Measurements from ENCODE around the gene PRAMEF15. TPM values are rescaled to one million over a fixed set of nuclear protein-coding genes. Genes with fewer than 3 reads are reported as not detected.
"Not testable (repeated sequence)": the region's sequence is repeated elsewhere in the genome, so short reads cannot be mapped to it uniquely, and the experiment has no call there.

Gene PRAMEF15
- not detected in 2 replicates for total RNA-seq (2014; rRNA removed; shearing (Covaris generic))

GRCh38 chr1:13315281-13315680 is at the start of gene PRAMEF15:
TSS of gene PRAMEF15 (plus strand) at chr1:13315581. CDS start at chr1:13318408, 2,827 bp downstream.
- not testable (repeated sequence) for DNase-seq (ENCODE audit: low read depth)

GRCh38 chr1:13277016-13277415 is 38.4 kb upstream of the PRAMEF15 start:
- not testable (repeated sequence) for DNase-seq (ENCODE audit: low read depth)

GRCh38 chr1:13279617-13280016 is 35.8 kb upstream of the PRAMEF15 start:
- not testable (repeated sequence) for DNase-seq (ENCODE audit: low read depth)

DNA sequence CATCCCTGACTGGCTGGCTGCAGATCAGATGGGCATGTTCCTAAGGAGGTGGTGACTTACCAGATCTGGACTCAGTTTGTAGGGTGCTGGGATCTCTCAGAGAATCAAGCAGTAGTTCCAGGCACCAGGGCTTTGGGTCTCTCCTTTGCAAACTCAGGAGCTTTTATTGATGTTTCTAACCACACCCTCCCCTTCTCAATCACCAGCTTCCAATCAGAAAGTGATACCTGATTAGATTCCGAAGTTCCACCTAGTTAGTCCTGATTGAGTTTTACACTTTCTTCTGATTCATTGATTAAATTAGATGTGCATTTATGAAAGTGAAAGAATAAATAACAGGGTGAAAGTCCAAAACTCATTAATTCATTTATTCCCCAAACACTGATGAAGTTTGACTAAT is 30.3 kb upstream of the PRAMEF15 start, which contains the start of gene PRAMEF8:
PRAMEF8 (minus strand) TSS at position 101 of the 400 bp plus-strand sequence. CDS start 1,046 bp downstream, outside the sequence.
- not testable (repeated sequence) for DNase-seq (ENCODE audit: low read depth)

- DNase-seq (ENCODE audit: low read depth), result not testable (repeated sequence)
These were observed 26.4 kb upstream of the PRAMEF15 start for GRCh38 chr1:13289030-13289429.

- DNase-seq (ENCODE audit: low read depth), result not testable (repeated sequence)
These were observed 18.0 kb upstream of the PRAMEF15 start for GRCh38 chr1:13297216-13297931.

GRCh38 chr1:13298699-13299098 is 16.7 kb upstream of the PRAMEF15 start:
- DNase-seq (ENCODE audit: low read depth), result not testable (repeated sequence)

GRCh38 chr1:13302197-13302596 is 13.2 kb upstream of the PRAMEF15 start:
- not testable (repeated sequence) for DNase-seq (ENCODE audit: low read depth)

- not testable (repeated sequence) for DNase-seq (ENCODE audit: low read depth)
These were observed 12.1 kb upstream of the PRAMEF15 start, which contains the start of gene PRAMEF33 for GRCh38 chr1:13303239-13303638. TSS of gene PRAMEF33 (plus strand) at chr1:13303539. CDS start at chr1:13305955, 2,416 bp downstream.

GRCh38 chr1:13342496-13342895 is 27.1 kb downstream of the PRAMEF15 start:
- DNase-seq (ENCODE audit: low read depth), result not testable (repeated sequence)

DNA sequence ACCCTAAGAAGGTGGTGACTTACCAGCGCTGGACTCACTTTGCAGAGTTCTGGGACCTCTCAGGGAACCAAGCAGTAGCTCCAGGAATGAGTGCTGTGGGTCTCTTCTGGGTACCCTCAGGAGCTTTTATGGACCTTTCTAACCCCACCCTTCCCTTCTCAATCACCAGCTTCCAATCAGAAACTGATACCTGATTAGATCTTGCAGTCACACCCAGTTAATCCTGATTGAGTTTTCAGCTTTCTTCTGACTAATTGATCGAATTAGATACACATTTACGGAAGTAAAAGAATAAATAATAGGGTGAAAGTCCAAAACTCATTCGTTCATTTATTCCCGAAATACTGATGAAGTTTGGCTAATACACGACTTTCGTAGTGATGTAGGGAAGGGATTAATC is 31.7 kb downstream of the PRAMEF15 start, which contains the start of gene PRAMEF14:
PRAMEF14 (minus strand) TSS at position 101 of the 400 bp plus-strand sequence. CDS start 1,820 bp downstream, outside the sequence.
- not testable (repeated sequence) for DNase-seq (ENCODE audit: low read depth)

DNA sequence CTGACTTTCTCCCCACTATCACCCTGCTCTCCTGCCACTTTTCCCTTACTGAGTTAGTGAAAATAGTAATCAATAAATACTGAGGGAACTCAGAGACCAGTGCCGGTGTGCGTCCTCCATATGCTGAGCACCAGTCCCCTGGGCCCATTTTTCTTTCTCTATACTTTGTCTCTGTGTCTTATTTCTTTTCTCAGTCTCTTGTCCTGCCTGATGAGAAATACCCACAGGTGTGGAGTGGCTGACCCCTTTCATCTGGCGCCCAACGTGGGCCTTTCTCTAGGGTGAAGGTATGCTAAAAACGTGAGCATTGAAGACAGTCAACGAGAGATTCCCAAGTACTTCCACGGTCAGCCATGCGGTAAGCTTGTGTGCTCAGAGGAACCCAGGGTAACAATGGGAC is 38.1 kb downstream of the PRAMEF15 start:
- DNase-seq (ENCODE audit: low read depth), result not testable (repeated sequence)

DNA sequence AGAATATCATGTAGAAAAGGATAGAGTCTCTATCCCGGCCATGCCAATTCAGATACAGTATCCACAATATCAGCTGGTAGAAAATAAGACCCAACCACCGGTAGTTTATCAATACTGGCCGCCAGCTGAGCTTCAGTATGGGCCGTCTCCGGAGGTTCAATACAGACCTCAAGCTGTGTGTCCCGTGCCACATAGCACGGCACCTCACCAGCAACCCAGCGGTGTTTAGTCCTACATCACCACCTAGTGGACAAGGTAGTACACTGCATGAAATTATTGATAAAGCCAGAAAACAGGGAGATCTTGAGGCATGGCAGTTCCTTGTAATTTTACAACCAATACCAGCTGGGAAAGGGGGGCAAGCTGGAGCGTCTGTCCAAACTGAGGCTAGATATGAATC is 39.1 kb downstream of the PRAMEF15 start:
- not testable (repeated sequence) for DNase-seq (ENCODE audit: low read depth)

DNA sequence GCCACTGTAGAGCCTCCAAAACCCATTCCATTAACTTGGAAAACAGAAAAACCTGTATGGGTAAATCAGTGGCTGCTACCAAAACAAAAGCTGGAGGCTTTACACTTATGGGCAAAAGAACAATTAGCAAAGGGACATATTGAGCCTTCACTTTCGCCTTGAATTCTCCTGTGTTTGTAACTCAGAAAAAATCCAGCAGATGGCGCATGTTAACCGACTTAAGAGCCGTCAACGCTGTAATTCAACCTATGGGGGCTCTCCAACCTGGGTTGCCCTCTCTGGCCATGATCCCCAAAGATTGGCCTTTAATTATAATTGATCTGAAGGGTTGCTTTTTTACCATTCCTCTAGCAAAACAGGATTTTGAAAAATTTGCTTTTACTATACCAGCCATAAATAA is 41.4 kb downstream of the PRAMEF15 start:
- DNase-seq (ENCODE audit: low read depth), result peak; percentile 54

DNA sequence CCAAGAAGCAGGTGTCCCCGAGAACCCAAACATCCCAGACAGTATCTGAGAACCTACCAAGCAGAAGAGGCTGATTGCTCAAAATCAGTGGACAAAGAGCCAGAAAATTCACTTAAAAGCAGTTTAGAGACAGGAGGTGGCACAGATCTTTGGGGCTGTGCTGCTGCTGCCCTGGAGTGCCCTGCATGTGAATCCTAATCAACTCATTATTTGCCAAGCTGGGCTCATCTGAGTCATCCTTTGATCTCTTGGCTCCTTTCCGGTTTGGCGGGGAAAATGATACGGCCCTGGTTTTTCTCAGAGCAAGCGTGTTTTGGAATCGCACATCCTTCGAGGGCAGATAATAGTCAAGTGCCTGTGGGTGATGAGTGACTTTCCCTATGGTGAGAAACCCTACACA is 47.0 kb downstream of the PRAMEF15 start:
- not testable (repeated sequence) for DNase-seq (ENCODE audit: low read depth)

DNA sequence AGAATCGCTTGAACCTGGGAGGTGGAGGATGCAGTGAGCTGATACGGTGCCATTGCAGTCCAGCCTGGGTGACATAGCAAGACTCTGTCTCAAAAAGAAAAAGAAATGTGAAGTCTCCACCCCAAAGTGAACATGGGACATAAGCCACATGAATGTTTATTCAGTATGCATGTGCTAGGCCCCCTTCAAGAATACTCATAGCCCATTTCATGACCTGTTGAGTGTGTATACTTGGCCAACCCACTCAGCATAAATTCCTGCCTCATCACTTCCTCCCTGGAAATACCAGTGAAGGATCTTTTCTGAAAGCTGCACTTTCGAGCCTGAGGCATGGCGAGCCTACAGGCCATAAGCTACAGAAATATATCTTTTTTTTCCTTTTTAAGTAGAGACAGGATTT is 49.5 kb downstream of the PRAMEF15 start:
- not testable (repeated sequence) for DNase-seq (ENCODE audit: low read depth)

GRCh38 chr1:13366536-13366935 is 51.2 kb downstream of the PRAMEF15 start:
- DNase-seq (ENCODE audit: low read depth), result not testable (repeated sequence)

- not testable (repeated sequence) for DNase-seq (ENCODE audit: low read depth)
These were observed 53.2 kb downstream of the PRAMEF15 start for GRCh38 chr1:13368544-13368943.

Other genes starting within 250 kb of the PRAMEF15 start
- gene PRAMEF25, start 244.8 kb upstream of the PRAMEF15 start, total RNA-seq (2014; rRNA removed; shearing (Covaris generic)), result not detected in 2 replicates
- not detected in 2 replicates for gene HNRNPCL2, start 198.7 kb upstream of the PRAMEF15 start, total RNA-seq (2014; rRNA removed; shearing (Covaris generic))
- not detected in 2 replicates for gene PRAMEF26, start 159.6 kb upstream of the PRAMEF15 start, total RNA-seq (2014; rRNA removed; shearing (Covaris generic))
- not detected in 2 replicates for gene HNRNPCL4, start 149.9 kb upstream of the PRAMEF15 start, total RNA-seq (2014; rRNA removed; shearing (Covaris generic))
- gene PRAMEF9, start 143.7 kb upstream of the PRAMEF15 start, total RNA-seq (2014; rRNA removed; shearing (Covaris generic)), result not detected in 2 replicates
- not detected in 2 replicates for gene PRAMEF13, start 114.2 kb upstream of the PRAMEF15 start, total RNA-seq (2014; rRNA removed; shearing (Covaris generic))
- not detected in 2 replicates for gene PRAMEF18, start 89.4 kb upstream of the PRAMEF15 start, total RNA-seq (2014; rRNA removed; shearing (Covaris generic))
- gene PRAMEF5, start 61.4 kb upstream of the PRAMEF15 start, total RNA-seq (2014; rRNA removed; shearing (Covaris generic)), result not detected in 2 replicates
- not detected in 2 replicates for gene PRAMEF8, start 30.4 kb upstream of the PRAMEF15 start, total RNA-seq (2014; rRNA removed; shearing (Covaris generic))
- gene PRAMEF33, start 12.0 kb upstream of the PRAMEF15 start, total RNA-seq (2014; rRNA removed; shearing (Covaris generic)), result not detected in 2 replicates
- not detected in 2 replicates for gene PRAMEF14, start 31.6 kb downstream of the PRAMEF15 start, total RNA-seq (2014; rRNA removed; shearing (Covaris generic))
- gene PRAMEF19, start 56.4 kb downstream of the PRAMEF15 start, total RNA-seq (2014; rRNA removed; shearing (Covaris generic)), result not detected in 2 replicates
- not detected in 2 replicates for gene PRAMEF17, start 74.1 kb downstream of the PRAMEF15 start, total RNA-seq (2014; rRNA removed; shearing (Covaris generic))
- not detected in 2 replicates for gene PRAMEF20, start 94.9 kb downstream of the PRAMEF15 start, total RNA-seq (2014; rRNA removed; shearing (Covaris generic))
- gene LRRC38, start 198.4 kb downstream of the PRAMEF15 start, total RNA-seq (2014; rRNA removed; shearing (Covaris generic)), result not detected in 2 replicates